HG02885 (cell line): ENCODE results near the gene TEX22.

Source experiments
- ATAC-seq: cut with Tn5 transposase; IDR thresholded peaks from one replicate; pipeline ENCODE4 v1.9.1; 2021; ENCODE audit warnings: mild to moderate bottlenecking; ENCODE audit not compliant: unreplicated experiment, poor library complexity

TEX22 gene

DNA sequence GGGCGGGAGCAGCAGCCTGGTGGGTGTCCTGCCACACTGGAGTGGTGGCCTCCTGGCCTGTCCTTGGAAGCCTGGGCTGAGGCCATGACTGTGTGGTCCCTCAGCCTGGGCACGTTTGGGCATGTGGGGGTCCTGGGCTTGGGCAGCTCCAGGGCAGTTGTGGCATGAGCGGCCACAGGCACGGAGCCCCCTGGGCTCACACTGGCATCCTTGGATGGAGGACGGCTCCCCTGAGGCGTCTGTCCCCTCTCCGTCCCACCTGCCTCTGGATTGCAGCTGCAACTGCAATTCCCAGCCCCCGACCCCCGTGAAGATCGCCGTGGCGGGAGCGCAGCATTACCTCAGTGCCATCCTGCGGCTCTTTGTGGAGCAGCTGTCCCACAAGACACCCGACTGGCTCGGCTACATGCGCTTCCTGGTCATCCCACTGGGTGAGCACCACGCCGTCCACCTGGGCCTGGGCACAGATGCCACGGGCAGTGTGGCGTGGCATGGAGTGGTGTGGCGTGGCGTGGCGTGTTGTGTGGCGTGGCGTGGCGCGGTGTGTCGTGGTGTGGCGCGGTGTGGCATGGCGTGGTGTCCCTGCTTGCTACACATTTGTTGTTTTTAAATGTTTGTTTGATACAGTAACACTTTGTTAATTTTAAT, 15.1 kb upstream of the TEX22 start:
- ATAC-seq: no peak

DNA sequence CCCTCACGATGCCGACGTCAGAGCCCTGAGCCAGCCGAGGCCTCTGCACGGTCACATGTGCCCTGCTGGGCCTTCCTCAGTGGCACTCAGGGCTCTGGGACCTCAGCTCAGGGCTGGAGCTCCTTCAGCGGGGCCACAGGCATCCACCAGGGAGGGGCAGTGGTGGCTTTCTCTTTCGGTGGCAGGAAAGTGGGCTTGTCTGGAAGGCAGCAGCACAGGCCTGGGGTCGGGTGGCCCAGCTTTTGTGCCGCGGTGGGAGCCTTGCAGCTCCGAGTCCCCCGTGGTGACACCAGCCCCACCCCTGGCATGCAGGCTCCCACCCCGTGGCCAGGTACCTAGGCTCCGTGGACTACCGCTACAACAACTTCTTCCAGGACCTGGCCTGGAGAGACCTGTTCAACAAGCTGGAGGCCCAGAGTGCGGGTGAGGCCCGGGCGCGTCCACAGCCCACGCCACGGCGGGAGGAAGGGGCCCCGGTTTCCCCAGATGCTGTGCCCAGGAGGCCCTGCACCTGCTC, 14.2 kb upstream of the TEX22 start:
- ATAC-seq: no peak

DNA sequence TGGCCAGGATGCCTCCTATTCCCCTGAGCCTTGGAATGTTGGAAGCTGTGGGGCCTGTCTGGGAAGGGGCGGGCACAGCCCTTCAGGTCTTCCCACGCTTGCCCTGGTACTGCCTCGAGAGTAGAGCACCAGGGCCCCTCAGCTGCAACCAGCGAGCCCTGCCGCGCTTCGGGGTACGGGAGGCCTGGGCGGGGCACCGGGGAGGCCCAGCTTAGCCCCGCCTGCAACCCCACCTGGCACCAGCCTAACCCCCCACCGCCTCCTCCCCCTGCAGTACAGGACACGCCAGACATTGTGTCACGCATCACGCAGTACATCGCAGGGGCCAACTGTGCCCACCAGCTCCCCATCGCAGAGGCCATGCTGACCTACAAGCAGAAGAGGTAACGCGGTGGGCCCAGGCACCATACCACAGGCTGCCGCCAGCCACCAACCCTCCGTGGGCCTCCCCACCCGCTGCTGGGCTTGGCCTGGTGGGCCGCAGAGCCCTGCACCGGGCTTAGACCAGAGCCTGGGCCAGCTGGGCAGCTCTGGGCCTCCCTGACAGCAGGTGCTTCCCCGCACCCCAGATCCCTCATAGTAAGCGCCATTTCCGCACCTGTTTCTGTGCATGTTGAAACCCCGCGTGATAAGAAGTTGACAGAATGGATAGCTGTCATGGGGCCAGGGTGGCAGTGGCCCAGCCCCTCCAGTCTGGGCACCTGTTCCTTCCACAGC, 13.6 kb upstream of the TEX22 start:
- ATAC-seq: no peak

DNA sequence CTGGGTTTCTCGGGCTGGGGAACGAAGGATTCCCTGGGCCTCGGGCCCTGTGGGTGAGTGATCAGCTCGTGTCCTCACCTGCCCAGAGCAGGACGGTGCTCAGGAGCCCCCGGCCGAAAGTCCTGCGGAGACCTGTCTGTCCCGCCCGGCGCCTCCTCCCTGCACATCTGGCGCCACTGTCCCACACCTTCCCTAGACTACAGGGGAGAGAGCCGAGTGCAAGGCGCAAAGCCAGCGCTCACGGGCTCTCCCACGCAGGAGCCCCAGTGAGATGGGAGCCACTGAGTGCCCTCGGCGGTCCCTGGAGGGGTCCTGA, 13.1 kb upstream of the TEX22 start:
- ATAC-seq: no peak

DNA sequence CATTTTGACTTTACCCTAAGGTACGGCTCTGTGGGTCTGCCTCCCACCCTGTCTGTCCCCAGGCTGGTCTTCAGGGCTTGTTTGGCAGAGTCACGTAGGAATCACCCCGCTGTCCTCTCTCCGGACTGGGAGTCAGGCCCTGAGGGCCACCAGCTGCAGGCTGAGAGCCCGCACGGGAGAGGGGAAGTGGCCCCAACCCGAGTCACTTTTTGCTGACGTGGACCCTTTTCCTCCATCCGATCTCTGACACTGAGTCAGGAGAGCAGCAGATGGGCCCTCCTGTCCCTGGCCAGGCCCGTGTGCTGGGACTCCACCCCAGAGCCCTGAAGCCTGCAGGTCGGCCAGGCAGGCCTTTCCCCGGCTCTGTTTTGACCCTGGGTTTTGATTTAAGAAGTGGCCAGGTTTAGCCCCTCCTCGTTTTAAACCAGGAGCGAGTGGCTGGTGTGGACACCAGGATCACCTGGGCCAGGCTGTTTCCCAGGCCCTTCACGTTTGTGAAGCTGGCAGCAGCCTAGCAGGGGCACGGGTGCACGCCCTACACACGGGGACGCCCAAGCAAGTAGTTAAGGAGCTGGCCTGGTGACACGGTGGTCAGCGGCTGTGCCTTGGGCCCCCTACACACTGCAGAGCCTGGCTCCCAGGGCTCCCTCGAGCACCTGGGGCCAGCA, 12.5 kb upstream of the TEX22 start:
- no peak for ATAC-seq

DNA sequence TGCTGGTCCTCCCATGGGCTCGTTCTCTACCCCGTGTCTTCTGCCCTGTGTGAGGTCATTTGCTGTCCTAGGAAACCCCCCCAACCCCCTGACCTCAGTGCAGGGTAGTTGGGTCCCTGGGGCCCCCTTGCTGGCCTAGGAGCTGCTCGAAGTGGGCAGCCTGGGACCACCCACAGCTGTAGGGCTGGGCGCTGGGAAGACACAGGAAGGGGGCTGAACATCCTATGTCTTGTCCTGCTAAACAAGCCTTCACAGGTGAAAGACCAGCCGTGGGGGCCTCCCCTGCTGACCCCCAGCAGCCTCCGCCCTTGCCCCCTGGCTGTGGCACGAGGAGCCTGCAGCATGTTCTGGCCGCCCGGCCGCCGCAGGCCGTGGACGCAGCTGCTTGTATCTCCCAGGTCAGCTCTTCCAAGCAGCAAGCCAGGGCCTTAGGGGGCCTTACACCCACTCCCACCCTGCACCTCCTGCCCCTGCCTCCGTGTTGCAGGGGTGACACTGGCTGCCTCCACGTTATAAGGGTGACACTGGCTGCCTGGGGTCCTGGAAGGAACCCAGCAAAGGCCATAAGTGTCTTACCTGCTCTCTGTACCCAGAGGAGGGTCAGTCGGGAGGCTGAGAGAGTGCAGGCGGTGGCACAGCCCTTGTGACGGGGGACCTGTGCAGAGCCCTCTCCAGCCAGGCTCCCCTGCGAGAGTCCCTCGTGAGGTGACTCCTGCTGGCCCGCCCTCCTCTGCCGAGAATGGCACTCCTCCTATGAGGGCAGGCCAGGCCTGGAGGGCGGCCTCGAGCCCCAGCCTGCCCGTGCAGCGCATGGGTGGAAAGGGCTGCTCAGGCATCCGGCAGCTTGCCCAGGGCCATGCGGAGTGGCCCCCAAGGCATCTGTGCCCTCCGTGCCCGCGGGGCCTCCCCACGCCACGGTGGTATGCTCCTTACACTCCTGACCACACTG, 11.5 kb upstream of the TEX22 start:
- ATAC-seq: no peak

DNA sequence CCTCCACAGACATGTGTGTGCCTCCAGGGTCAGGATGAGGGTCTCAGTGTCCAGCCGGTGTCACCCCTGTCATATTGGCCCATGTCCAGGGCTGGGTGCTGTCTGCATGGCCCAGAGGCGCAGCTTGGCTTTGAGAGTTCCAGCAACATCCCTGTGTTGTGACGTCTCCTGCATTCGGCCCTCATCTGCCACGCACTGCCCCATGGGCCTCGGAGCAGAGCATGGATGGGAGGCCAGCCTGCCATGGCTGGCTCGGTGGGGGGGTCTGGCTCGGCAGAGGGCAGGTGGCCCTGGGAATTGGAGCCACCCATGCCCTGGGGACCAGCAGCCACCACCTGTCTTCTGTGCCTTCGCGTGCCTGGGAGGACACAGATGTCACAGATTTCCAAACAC, 10.8 kb upstream of the TEX22 start:
- no peak for ATAC-seq

DNA sequence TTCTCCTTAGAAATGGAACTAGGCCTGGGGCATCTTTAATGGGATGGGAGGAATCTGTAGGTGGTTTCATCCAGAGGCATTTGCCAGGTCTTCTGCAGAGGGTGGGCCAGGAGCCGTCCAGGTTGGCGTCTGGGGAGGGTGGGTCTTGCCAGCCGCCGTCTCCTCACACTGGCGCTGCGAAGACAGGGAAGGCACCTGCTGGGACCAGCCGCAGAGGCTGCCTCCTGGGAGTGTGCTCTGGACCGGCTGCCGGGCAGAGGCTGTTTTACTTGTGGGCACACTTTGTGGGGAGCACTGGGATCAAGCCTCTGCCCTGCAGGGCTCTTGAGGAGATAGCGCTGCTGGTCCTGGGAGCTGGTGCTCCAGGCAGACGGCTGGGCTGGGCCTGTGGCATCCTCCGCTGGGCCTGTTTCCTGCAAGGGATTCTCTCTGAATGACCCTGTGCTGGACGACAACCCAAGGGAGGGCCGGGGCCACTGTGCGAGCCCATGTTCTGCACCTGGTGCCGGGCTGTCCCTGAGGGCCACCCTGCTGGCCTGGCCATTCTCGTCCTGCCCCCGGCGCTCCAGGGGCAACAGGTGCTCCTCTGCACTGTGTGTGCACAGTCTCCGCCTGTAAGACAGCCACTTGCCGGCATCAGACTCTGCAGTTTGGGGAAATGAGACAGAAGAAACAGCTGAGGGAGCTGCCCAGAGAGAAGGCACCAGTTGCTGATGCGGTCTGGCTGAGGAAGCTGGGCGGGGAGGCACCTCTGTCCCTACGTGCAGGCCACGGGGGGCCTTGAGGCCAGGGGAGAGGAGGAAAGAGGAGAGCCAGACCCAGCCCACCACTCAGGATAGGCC, 10.0 kb upstream of the TEX22 start:
- no peak for ATAC-seq

DNA sequence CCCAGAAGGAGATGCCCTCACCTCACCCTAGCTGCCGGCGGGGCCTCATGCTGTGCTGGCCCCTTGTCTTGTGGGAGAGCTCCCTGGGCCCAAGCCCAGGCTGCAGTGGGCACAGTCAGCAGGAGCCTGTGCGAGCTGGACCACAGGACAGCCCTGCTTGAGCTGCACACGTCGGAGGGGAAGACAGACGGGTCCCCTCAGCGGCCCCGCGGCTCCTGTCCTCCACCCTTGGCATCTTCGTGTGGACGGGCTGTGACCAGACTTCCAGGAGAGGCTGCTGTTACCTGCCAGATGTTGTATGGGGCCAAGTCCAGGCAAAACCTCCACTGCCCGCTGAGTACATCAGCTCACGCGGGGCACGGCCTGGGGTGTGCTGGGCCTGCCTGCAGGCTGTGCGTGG, 9.4 kb upstream of the TEX22 start:
- ATAC-seq: no peak

DNA sequence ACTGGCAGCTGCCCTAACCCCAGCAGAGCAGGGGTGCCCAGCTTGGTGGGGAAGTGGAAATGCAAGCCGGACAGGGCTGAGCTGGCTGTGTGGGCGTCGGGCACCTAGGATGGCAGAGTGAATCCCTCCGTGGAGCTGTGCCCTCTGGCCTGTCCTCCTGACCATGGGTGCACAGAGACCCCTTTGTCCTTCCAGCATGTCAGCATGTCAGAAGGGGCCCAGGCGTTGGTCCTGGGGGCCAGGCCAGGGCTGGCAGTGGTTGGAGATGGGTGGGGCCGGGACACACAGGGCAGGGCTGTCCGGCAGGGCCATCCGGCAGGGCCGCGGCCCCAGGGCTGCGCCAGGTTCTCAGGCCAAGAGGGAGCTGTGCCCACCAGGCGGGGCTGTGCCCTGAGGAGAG, 8.8 kb upstream of the TEX22 start:
- no peak for ATAC-seq

DNA sequence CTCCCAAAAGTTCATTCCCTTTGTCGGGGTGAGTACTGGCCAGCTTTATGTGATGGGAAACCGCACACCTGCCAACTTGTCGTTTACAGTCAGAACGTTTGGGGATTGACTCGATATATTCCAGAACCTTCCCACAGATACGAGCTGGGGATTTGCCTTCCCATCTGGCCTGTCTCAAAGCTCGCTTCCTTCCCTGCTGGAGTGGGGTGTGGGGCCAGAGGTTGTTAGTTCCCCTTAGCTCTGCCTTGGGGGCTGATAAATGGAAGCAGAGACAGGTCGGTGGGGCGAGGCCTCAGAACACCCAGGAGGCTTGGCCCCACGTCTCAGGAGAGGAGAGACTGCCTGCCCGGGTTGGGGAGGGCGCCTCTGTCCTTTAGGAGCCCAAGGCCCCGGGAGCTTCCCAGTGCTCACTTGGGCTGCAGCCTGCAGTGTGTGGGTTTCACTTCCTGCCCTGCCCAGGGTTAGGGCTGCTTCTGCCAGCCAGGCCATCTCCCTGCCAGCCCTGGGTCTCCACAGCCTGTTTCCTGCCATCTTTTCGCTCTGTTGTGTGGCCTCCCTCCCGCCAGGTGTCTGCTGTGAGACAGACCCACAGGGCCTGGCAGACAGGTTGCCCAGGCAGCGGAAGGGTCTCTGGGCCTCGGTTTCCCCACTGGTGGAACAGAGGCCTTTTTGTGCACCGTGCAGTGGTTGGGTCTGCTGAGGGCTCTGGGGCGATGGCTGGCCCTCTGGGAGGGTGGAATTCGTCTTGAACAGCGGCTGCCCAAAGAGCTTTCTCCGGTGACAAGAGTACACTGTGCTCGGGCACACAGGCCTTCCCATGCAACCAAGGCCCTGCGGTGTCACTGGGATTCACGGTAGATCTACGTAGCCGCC, 8.1 kb upstream of the TEX22 start:
- ATAC-seq: no peak

DNA sequence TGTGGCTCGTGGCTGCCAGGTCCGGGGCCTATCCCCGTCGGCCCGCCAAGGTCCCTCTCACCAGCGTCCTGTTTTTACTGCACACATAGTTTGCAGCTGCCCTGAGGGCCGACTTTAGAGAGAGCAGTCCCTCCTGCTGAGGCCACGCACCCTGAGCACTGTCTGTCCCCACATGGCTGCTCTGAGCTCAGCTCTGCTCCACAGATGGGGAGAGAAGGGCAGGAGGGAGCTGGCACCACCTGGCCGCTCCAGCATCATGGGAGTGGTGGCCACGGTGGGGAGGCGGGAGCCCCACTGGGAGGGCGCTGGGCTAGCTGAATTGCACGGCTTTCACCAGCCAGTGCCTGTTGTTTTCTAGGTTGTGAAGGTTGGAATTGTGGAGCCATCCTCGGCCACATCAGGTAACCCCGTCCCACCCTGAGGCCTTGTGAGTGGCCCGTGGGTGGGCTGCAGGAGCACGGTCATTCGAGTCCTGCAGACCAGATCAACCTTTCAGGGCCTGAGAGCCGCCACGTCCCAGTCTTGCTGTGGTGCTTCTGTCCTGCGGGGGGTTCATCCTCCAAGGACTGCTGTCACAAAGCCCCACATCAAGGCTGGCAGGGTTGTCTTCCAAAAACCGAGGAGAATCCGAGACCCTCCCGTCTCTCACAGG, 7.4 kb upstream of the TEX22 start:
- ATAC-seq: no peak

DNA sequence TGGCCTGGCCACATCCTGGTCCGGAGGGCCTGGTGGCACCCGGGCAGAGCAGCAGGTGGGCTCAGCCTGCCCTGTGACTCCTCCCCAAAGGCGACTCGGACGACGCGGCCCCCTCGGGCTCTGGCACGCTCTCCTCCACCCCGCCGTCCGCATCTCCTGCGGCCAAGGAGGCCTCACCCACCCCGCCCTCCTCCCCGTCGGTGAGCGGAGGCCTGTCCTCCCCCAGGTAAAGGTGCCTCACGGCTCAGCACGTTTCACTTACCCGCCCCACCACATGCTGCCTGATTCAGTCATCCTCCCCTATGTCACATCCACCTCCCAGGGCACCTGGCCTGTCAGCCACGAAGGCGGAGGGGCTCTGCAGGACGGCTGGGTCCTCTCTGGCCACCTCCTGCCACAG, 6.8 kb upstream of the TEX22 start:
- ATAC-seq: no peak

DNA sequence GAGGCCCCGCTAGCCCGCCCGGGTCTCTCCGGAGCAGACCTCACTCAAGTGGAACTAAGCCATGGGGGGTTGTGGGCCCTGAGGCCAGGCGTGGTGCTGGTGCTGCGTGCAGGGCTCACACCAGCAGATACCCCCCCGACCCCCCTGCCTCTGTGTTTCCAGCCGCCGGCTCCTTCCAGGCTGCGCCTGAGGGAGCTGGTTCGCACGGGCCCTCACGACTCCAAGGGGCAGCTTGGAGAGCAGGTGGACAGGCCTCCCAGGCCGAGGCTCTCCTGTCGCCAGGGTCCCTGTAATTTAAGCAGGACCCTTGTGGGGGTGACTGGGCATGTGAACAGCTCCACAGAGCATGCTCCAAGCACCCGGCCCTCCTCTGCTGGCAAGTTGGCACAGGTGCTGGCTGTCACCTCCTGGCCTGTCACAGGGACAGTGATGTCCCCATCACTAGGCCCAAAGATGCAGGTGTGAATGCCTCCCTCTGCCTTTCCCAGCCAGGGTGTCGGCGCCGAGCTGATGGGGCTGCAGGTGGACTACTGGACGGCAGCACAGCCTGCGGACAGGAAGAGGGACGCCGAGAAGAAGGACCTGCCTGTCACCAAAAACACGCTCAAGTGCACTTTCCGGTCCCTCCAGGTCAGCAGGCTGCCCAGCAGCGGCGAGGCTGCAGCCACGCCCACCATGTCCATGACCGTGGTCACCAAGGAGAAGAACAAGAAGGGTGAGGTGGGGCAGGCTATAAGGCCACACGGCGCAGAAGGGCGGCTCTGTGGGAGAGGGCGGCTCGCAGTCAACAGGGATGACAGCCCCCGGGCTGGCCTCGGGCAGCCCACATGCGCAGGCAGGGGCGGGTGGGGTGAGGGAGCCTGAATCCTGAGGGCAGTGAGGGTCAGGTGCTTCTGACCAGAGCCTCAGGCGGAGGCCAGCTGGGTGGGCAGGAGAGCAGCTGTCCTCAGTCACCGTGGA, 5.9 kb upstream of the TEX22 start:
- no peak for ATAC-seq

DNA sequence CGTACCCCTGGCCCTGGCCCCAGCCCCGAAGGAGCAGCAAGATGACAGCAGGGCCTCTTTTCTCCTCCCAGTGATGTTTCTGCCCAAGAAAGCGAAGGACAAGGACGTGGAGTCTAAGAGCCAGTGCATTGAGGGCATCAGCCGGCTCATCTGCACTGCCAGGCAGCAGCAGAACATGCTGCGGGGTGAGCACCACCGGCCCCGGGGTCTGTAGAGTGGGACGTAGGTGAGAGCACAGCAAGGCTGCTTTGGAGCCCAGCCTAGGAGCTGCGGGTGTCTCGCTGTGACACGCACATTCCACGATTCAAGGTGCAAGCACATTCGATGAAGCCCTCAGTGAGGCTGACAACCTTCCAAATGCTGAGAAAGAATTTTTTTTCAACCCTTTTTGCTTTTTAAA, 5.2 kb upstream of the TEX22 start:
- no peak for ATAC-seq

DNA sequence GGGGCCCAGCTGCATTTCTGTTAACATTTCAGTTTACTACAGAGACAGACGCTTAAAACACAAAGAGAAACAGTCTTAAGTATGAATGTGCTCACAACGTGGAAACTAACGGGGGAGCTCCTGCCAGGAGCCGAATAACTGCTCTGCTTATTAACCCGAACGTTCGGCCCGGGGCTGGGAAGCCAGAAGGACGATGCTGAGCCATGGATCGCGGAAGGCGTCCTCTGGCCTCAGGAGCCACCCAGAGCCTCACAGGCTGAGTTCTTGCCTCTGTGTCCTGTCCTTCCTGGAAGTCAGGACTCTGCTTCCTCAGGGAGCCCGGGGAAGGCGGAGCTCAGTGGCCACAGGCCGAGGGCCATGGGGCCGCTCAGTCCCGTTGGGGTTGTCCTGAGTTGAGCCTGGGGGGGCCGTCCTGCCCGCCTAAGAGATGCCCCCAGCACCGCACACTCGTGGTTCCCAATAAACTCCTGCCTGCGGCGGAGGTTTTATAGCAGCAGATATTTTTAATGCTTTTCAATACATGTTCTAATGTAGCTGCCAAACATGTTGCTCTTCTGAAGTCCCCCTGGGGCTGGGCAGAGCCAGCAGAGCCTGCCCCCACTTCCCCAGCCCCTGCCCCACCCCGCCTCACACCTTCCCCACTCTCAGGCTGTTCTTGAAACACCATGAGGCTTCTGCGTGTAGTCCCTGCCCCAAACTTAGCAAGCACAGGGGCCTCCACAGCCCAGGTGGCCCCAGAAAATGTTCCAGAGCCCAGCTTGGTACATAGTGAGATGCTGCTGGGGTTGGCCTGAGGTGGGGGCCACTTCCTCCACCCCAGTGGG, 3.4 kb upstream of the TEX22 start:
- no peak for ATAC-seq

DNA sequence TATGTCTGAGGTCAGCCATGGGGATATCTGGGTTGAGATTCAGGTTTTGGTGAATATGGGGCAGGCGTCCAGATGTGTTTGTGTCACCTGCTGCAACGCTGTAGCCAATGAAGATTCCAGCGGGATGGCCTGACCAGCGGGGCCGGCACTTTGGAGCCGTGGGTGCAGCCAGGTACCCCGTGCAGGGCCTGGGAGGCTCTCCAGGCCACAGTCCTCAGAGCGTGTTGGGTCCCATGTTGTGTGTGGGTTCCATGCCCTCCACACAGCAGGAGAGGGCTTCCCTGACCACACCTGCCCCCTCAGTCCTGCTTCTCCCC, 2.8 kb upstream of the TEX22 start:
- ATAC-seq: no peak
